GM21717 (cell line): ENCODE results near the gene CTNNA1.
"Not testable (repeated sequence)": the region's sequence is repeated elsewhere in the genome, so short reads cannot be mapped to it uniquely, and the experiment has no call there.

Experiments
- ATAC-seq: cut with Tn5 transposase; IDR thresholded peaks from one replicate; pipeline ENCODE4 v1.9.1; 2021; ENCODE audit warnings: mild to moderate bottlenecking, moderate library complexity; ENCODE audit not compliant: unreplicated experiment

CTNNA1 gene

DNA sequence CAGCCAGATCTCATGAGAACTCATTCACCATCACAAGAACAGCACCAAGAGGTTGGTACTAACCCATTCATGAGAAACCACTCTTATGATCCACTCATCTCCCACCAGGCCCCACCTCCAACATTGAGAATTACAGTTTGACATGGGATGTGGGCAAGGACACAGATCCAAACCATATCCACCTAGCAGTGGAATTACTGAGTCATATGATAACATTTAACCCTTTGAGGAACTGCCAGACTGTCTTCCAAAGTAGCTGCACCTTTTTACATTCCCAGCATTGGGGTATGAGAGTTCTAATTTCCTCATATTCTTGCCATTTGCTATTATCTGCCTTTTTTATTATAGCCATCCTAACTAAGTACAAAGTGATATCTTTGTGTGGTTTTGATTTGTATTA lies 51.9 kb downstream of the CTNNA1 start:
- ATAC-seq = no peak

DNA sequence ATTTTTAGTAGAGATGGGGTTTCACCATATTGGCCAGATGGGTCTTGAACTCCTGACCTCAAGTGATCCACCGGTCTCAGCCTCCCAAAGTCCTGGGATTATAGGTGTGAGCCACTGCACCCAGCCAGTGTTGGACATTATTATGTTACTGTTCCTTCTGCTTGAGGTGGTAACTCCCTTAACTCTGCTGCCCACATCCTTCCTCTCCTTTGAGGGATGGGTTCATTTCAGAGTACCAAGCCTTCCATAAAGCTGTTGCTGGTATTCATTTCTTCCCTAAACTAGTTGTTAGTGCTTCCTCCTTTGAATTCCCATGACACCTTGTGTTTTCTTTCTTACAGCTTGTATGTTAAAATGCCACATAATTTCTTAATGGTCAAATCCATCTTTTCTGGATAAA lies 54.0 kb downstream of the CTNNA1 start:
- no peak for ATAC-seq

DNA sequence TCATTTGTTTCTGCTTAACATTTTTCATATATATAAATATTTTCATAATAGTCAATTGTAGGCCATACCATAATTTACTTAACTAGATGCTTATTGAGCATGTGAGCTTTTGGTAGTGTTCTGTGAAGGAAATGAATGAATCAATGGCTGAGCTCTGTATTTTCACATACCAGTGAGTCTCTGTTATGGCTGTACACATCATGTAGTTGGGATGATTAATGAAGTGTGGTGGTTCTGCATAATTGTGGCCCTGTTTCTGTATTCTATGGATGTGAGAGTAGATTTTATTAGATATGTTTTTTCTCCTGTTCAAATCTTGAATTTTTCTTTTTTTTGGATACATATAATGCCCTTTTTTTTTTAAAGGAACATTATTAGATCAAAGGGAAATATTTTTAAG lies 56.2 kb downstream of the CTNNA1 start:
- ATAC-seq = no peak

DNA sequence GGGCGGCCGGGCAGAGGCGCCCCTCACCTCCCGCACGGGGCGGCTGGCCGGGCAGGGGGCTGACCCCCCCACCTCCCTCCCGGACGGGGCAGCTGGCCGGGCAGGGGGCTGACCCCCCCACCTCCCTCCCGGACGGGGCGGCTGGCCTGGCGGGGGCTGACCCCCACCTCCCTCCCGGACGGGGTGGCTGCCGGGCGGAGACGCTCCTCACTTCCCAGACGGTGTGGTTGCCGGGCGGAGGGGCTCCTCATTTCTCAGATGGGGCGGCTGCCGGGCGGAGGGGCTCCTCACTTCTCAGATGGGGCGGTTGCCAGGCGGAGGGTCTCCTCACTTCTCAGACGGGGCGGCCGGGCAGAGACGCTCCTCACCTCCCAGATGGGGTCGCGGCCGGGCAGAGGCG lies 57.6 kb downstream of the CTNNA1 start:
- not testable (repeated sequence) for ATAC-seq

DNA sequence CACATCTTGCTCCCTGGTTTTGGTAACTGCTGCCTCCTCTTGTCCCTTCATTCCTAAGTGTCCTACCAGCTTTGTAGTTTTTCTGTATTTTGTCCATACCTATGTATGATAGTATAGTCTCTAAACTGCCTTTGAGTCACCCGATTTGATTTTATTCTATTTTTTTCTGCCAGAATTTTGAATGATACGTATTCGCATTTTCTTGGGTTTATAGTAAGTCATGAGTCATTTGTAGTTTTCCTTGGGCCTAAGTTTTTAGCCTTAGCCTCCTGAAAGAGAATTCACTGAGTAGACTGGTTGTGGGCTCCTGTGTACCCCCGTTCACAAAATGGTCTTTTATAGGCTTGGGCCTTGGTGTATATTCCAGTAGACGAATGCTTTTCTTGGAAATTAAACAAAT lies 62.3 kb downstream of the CTNNA1 start:
- no peak for ATAC-seq

DNA sequence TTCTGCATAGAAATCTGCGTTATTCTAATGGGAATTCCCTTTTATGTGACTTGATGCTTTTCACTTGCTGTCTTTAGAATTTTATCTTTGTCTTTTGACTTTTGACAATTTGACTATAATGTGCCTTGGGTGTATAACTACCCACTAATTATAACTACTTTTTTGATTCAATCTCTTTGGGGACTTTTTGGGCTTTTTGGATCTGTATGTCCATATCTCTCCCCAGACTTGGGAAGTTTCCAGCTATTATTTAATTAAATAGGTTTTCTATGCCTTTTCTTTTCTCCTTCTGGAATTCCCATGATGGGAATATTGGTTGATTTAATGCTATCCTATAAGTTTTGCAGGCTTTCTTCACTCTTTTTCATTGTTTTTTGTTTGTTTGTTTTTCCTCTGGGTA lies 64.0 kb downstream of the CTNNA1 start:
- ATAC-seq = no peak

DNA sequence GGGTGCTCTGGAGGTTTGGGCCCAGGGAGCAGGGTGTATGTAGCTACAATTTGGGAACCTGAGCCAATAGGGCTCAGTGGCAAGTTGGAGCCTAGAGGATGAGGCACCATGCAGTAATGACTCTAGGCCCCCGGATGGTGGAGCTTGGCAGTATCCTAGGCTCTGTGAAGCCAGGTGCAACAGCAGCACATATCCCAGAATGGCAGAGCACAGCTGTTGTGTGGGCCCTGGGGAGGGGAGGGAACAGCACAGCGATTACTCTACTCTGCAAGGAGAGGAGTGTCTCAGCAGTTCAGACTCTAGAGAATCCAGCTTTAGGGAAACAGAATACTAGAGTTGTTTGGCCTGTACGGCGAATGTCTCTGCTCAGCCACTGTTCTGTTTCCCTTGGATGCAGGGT lies 65.9 kb downstream of the CTNNA1 start:
- ATAC-seq = no peak

DNA sequence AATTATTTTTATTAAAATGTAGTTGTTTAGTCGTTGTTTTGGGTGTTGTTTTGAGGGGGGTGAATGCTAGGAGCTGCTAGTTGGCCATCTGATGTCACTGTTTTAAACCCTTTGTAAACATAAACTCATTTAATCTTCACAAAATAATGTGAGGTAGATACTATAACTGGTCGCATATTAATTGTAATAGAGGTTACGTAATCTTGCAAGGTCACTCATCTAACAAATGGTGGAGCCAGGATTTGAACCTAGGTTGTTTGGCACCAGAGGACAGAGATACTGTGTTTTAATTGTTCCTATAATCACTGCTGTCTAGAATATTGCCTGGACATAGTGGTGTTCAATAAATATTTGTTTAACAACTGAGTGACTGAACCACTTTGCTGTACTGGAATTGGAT lies 67.5 kb downstream of the CTNNA1 start:
- no peak for ATAC-seq

DNA sequence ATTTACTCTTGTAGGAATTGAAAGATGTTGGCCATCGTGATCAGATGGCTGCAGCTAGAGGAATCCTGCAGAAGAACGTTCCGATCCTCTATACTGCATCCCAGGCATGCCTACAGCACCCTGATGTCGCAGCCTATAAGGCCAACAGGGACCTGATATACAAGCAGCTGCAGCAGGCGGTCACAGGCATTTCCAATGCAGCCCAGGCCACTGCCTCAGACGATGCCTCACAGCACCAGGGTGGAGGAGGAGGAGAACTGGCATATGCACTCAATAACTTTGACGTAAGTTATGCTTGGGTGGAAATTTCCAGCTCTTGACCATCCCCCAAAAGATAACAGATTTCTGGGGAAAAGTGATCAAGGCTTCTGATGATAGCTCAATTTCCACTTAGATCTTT lies 71.3 kb downstream of the CTNNA1 start:
- ATAC-seq = no peak

DNA sequence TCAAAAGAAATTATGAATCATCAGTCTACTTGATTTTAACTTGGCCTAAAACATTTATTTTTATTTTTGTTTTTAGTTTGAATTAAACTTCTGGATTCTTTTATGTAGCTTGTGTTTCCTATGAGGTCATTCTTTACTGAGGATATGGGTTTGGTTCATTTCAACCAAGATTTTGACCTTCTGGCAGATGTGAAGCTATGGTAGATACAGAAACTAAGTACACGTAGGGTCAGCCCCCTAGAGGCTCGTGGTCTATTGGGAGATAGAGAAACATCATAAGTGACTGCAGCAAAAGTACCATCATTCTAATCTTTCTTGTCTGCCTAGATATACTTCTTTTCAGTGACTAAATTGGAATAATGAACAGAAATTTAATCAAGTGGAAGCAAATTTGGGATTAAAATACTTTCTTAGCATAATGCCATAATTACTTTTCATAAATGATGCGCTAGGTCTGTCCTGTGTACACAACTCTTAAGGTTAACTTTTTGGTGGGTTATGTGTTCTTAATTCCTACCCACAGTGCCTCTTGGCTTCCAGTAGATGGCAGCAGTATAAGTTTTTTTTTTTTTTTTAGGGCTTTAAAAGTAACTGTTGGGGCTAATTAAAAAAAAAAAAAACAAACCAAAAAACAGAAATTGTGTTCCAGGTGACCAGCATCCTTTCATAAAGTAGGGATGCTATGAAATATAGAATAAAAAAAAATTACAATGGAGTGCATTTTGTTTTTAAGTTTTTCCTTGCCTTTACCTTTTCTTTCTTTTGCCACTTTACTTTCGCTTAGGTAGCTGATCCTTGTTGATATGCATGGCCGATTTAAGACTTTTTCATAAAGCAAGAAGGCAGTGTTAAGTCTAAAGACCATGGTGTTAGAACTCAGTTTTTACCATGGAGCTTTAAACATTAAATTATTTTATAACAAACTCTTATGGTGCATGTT lies 72.0 kb downstream of the CTNNA1 start:
- ATAC-seq = no peak

DNA sequence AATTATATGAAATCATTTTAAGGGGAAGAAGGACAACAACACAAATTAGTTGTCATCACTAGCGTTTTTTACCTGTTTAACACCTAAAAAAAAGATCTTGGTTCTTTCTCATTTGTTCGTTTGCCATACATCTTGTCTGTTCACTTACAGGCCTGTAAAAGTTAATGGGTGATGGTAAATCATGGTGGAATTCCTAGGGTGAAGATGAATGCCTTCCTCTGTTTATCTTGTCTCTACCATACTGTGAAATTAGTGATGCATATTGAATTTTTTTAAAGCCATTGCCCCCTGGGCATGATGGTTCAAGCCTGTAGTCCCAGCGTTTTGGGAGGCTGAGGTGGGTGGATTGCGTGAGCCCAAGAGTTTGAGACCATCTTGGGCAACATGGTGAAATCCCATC lies 75.3 kb downstream of the CTNNA1 start:
- ATAC-seq = no peak

DNA sequence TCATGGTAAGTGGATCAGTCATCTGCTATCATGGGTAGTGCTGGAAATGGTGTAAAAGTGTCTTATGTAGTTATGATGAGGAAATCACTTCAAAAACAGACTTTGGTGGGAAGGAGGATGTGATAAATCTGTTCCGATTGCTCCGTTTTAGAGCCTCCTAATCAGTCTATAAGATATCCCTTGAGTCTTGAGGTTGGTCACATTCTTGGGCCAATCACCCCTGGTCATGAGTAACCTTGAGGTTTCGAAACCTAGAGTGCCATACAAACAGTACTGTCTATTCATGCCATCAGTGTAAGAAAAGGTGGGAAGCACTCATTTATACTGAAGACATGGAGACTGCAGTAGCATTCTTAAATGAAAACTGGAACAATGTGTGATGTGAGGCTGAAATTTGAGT lies 76.1 kb downstream of the CTNNA1 start:
- no peak for ATAC-seq

DNA sequence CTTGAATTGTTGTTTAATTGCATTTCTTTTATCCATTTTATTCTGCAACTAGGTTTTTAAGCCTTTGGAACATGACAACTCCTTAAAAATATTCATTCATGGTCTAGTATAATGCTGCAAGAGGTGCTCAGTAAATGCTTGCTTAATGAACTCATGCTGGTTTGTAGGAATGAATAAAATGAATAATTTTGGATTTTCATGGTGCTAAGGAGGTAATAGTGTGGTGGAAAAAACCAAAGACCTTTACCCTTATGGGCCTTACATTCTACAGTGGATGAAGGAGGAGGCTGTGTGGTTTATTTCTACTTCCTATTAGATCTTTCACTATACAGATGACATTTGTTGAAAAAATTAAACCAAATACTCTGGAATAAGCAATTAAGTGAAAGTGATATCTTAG lies 78.5 kb downstream of the CTNNA1 start:
- no peak for ATAC-seq

DNA sequence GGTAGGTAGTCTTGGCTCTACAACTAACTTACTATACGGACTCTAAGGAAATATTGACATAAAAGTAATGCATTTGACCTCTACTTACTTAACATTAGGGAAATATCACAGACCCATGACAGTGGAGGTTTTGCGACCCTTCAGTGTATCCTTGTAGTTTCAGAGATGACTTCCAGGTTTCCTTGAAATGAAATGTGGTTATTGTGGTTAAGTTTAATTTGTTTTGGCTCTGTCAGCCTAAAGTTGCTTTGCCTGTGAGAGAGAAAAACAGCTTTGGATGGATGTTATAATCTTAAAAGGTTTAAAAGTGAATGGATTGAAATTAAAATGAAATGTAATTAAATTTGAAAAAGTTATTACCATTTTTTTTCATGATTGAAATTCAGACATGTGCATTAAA lies 79.0 kb downstream of the CTNNA1 start:
- no peak for ATAC-seq

DNA sequence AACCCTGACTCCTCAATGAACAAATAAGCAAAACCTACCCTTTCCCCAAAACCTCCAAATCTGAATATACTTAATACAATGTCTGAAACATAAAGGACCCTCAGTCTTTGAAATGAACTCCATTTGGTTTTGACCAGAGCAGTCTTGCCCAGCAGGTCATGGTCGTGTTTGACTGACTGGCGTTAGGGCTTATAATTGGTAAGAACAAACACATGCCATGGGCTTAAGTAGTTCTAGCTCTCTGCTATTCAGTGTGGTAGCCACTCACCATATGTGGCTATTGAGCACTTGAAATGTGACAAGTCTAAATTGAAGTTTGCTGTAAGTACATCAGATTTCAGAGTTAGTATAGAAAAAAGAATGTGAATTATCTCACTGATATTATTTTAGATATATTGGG lies 79.9 kb downstream of the CTNNA1 start:
- no peak for ATAC-seq

DNA sequence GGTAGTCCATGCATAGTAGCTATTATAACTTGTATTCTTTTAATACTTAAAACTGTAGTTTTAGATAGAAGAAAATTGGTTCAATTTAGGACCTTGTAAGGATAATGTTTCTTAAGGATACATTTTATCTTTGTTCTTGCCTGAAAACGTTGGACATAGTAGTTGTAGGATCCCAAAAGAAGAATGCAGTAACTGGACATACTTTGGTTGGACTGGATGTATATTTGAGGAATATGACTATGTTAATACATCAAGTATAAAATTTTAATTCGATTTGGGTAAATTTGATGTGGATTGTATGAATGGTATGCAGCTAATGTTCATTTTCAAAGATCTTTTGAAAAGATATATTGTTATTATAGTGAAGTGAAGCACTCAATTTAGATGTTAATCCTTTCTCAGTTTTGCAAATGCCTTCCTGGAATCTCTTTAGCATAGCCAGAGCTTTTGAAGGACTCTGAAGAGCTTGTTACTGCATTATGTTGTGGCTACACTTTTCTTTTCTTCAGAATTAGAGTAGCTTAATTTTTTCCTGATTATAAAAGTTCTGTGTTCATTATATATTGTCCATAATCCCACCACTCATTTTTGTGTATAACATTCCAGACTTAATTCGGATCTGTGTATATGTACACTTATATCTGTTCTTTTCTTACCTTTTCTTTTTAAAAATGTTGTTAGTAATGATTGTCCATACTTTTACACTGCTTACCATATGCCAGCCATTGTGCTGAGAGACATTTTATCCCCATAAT lies 80.7 kb downstream of the CTNNA1 start:
- ATAC-seq = no peak

DNA sequence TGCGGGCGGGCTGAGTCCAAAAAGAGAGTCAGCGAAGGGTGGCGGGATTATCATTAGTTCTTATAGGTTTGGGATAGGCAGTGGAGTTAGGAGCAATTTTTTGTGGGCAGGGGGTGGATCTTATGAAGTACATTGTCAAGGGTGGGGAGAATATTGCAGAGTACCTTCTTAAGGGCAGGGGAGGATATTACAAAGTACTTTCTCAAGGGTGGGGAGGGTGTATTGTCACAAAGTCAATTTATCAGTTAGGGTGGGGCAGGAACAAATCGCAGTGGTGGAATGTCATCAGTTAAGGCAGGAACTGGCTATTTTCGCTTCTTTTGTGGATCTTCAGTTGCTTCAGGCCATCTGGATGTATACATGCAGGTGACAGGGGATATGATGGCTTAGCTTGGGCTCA lies 81.6 kb downstream of the CTNNA1 start:
- not testable (repeated sequence) for ATAC-seq

DNA sequence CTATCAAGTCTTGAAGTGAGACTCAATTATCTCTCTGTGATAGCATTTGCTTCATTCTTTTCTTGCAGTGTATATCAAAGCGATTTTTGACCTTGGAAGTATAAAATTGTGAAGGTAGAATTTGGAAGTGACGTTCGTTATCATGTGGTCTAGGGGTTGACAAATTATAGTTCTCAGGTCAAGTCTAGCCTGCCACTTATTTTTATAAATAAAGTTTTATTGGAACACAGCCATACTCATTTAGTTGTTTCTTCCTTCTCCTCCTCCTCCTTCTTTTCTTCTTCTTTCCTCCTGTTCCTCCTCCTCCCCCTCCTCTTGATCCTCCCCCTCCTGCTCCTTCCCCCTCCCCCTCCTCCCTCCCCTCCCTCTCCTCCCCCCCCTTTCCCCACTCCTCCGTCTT lies 83.9 kb downstream of the CTNNA1 start:
- ATAC-seq = no peak

DNA sequence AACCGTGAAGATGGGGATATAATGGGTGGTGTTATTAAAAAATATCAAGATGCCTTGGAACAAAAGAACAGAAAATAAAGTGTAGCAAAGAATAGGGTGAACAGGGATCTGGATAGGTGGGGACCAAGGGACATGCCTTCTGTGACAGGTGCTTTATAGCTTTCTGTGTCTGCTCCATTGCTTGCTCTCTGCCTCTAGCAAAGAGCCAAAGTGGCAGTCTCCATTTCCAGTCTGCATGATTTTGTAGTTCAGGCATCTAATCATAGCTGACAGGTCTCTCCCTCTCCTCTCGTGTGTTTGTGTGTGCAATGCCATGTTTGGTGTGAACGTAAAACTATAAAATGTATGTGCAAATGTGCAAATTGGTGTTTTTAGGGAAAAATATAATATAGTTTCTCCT lies 86.9 kb downstream of the CTNNA1 start:
- ATAC-seq = no peak

DNA sequence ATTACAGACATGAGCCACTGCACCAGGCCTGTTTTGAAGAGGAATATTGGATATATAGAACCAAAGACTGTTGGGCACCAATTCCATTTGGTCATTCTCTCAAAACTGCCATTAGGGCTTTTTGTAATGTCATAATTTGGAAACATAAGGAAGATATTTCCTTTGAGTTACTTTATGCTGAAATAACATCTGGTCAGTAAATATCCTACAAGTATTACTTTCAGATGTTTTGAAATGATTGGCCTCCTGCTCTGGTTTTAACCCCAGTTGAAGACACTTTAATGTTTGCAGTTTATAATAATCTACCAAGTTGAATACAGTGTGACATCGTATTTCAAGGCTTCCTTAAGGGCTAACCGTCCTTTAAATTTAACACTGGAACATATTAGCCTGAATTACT lies 88.3 kb downstream of the CTNNA1 start:
- ATAC-seq = no peak

DNA sequence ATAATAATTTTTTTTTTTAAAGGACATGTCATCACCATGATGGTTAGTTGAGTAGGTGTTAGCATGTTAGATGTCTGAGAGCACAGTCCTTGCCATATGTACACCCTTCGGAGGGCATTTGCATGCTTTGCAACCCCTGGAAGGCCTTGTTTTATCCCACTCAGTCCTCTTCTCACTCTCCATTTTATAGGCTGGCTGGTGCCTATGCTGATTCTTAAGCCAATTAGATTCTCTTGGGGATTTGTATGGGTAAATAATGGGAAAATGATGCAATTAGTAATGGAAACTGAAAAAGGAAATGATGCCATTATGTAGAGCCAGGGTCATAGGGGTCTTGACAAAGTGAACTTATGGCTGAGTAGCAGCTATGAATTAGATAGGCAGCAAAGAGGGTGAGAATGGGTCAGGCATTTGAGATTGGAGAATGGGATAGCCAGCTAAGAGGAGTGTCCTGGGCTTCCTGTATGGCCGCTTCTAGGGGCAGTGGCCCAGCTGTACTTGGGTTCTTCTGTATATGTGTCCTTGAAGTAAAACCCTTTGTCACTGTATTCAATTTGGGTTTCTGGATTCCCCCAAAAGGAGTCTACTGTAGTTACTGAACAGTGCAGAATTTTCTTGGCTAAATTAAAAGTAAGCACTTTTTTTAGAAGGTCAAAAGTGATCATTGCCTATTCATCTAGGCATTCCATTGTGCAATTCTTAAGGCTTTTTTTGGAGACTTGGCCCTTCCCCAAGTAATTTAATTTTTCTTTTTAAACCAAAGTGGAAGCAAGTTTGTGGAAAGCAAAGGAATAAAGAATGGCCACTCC lies 90.3 kb downstream of the CTNNA1 start:
- ATAC-seq = no peak

DNA sequence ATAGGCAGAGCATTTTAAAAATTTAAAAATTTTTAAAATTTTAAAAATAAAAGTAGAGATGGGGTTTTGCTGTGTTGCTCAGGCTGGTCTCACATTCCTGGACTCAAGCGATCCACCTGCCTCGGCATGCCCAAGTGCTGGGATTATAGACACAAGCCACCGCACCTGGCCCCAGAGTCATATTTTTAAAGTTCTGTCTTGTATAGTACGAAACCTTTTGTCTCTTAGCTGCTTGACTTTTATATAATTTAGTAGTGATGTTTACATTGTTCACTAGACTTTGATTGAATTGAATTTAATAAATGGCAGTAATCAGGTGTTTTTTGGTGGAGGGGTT lies 90.9 kb downstream of the CTNNA1 start:
- ATAC-seq = no peak
